Measurements from ENCODE around the gene FADD. TPM values are rescaled to one million over a fixed set of nuclear protein-coding genes. Genes with fewer than 3 reads are reported as not detected.

Gene FADD
- polyA plus RNA-seq, 2 of the 4 experiments (the other 2 are of a cell fraction) = 30.2 to 59.1 TPM

DNA sequence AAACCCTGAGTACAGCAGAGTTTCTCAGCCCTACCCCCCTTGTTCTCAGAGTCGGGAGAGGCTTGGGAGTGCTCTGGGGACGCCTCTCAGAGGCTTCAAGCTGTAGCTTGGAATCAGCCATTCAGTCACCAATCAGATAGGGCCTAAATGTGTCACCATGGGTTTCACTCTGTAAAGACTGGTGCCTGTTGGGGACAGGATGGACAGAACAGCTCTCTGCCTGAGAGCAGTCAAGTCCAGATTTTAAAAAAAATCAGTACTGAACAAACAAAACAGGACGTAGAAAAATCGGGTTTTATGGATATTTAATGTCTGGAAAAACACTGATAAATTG lies 1.3 kb downstream of the FADD start:
- CTCF ChIA-PET = interaction anchor here (1.0 to 16.0 kb wide), 6 partner anchors 8 to 292 kb away, joined by 3 to 233 read pairs (median 6); no protein-coding TSS in a partner anchor
- Histone ChIP-seq H3K4me2 (peak overlapping the region; percentile 92), H3K4me3 (peak overlapping the region; percentile 96), H3K4me1 (peaks cover 28% of the 10 kb centered on the region), H3K27ac (peak overlapping the region; percentile 97), H3K9me3 (no peaks in the 10 kb centered on the region)
- POLR2A ChIA-PET = interaction anchor here (0.5 to 1.4 kb wide), 3 partner anchors 24 to 78 kb away, joined by 3 to 7 read pairs (median 5); partner anchors contain the start of gene PPFIA1
- DNase-seq (ENCODE audit: low read depth in 1 of 2, low spot score in 1 of 2) (no peak), FAIRE-seq (no peak), ATAC-seq (no peak)
- 16% methylated on average over 4 of the region's 4 CpGs for WGBS (ENCODE audit: missing lambda C conversion rate)
- TF ChIP-seq EP300 (IDR thresholded peaks at IDR 0.05) = no peak
- TF ChIP-seq POLR2AphosphoS2 (conservative IDR thresholded peaks at IDR 0.05; ENCODE audit: low read length) = no peak
- no peak for TF ChIP-seq RAD21 (conservative IDR thresholded peaks at IDR 0.05 in 1 of 2, IDR thresholded peaks at IDR 0.05 in 1 of 2)
- no peak for TF ChIP-seq EHF (CRISPR knock-in tag; IDR thresholded peaks at IDR 0.05)
- no peak for TF ChIP-seq TP53 (CRISPR knock-in tag; IDR thresholded peaks at IDR 0.05)
- no peak for TF ChIP-seq ZFP36 (IDR thresholded peaks at IDR 0.05; ENCODE audit: borderline replicate concordance, partially characterized antibody)
- no peak for TF ChIP-seq RNF2 (IDR thresholded peaks at IDR 0.05; ENCODE audit: borderline replicate concordance, low read depth)
- no peak for TF ChIP-seq EHMT2 (IDR thresholded peaks at IDR 0.05; ENCODE audit: low read depth)
- TF ChIP-seq, protein P1, sequence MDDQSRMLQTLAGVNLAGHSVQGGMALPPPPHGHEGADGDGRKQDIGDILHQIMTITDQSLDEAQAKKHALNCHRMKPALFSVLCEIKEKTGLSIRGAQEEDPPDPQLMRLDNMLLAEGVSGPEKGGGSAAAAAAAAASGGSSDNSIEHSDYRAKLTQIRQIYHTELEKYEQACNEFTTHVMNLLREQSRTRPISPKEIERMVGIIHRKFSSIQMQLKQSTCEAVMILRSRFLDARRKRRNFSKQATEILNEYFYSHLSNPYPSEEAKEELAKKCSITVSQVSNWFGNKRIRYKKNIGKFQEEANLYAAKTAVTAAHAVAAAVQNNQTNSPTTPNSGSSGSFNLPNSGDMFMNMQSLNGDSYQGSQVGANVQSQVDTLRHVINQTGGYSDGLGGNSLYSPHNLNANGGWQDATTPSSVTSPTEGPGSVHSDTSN (IDR thresholded peaks at IDR 0.05) = no peak
- TF ChIP-seq, protein P2, sequence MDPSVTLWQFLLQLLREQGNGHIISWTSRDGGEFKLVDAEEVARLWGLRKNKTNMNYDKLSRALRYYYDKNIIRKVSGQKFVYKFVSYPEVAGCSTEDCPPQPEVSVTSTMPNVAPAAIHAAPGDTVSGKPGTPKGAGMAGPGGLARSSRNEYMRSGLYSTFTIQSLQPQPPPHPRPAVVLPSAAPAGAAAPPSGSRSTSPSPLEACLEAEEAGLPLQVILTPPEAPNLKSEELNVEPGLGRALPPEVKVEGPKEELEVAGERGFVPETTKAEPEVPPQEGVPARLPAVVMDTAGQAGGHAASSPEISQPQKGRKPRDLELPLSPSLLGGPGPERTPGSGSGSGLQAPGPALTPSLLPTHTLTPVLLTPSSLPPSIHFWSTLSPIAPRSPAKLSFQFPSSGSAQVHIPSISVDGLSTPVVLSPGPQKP (IDR thresholded peaks at IDR 0.05; ENCODE audit: low read depth, low read length) = no peak
- TF ChIP-seq JUNB (IDR thresholded peaks at IDR 0.05) = no peak
- no peak for TF ChIP-seq HDAC2 (IDR thresholded peaks at IDR 0.05)
- no peak for TF ChIP-seq PHF8 (IDR thresholded peaks at IDR 0.05; ENCODE audit: borderline replicate concordance, low read depth)
- TF ChIP-seq, protein P3, sequence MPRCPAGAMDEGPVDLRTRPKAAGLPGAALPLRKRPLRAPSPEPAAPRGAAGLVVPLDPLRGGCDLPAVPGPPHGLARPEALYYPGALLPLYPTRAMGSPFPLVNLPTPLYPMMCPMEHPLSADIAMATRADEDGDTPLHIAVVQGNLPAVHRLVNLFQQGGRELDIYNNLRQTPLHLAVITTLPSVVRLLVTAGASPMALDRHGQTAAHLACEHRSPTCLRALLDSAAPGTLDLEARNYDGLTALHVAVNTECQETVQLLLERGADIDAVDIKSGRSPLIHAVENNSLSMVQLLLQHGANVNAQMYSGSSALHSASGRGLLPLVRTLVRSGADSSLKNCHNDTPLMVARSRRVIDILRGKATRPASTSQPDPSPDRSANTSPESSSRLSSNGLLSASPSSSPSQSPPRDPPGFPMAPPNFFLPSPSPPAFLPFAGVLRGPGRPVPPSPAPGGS (IDR thresholded peaks at IDR 0.05) = no peak
- TF ChIP-seq JUN (IDR thresholded peaks at IDR 0.05) = no peak
- TF ChIP-seq, protein P4, sequence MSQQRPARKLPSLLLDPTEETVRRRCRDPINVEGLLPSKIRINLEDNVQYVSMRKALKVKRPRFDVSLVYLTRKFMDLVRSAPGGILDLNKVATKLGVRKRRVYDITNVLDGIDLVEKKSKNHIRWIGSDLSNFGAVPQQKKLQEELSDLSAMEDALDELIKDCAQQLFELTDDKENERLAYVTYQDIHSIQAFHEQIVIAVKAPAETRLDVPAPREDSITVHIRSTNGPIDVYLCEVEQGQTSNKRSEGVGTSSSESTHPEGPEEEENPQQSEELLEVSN (IDR thresholded peaks at IDR 0.05; ENCODE audit: borderline replicate concordance, low read depth) = no peak

DNA sequence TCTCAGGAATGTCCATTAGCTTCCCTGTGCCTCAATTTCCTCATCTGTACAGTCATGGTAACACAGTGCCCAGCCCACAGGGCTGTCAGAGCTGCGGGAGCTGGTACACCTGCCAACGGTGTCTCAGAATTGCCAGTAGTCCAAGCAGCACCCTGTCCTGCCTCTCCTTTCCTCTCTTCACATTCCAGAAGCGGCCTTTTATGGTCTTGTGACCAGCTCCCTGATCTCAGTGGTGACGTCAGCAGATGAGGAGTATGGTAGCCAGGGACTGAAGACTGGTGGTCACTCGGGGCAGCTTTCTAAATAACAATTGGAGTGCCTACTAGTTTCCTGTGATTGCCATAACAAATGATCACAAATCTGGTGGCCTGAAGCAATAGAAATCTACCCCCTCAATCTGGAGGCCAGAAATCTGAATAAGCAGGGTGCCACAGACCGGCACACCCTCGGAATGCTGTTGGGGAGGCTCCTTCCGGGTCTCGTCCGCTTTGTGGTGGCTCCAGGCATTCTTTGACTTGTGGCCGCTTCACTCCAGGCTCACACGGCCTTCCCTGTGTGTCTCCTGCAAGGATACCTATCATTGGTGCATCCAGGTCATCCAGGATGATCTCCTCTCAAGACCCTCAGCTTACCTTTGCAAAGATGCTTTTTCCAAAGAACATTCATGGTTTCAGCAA lies 2.1 kb downstream of the FADD start:
- TF ChIP-seq KDM5A (IDR thresholded peaks at IDR 0.05) (no peak), NPAS2 (CRISPR knock-in tag; IDR thresholded peaks at IDR 0.05; ENCODE audit: borderline replicate concordance) (no peak), JUN (IDR thresholded peaks at IDR 0.05) (0 out of 5 replicates have a peak, but pooled peaks of 1 of the 2 experiments have one; percentile 26), POLR2AphosphoS2 (conservative IDR thresholded peaks at IDR 0.05; ENCODE audit: low read length) (no peak), CBX2 (IDR thresholded peaks at IDR 0.05; ENCODE audit: borderline replicate concordance, low read depth) (no peak), PHF8 (IDR thresholded peaks at IDR 0.05; ENCODE audit: borderline replicate concordance, low read depth) (no peak)
- TF ChIP-seq, protein P3 (IDR thresholded peaks at IDR 0.05) = no peak
- TF ChIP-seq, protein P1 (IDR thresholded peaks at IDR 0.05) = no peak
- peaks cover 30% of the 10 kb centered on the region for H3K4me1 ChIP-seq
- no peak for FAIRE-seq
- ChIA-PET POLR2A (interaction anchor here (1.1 to 1.4 kb wide), 2 partner anchors 23 to 66 kb away, joined by 3 to 7 read pairs; partner anchors contain the start of gene PPFIA1), CTCF (interaction anchor here (1.0 to 16.0 kb wide), 8 partner anchors 9 to 293 kb away, joined by 3 to 233 read pairs (median 6); no protein-coding TSS in a partner anchor)
- 89% methylated on average over 12 of the region's 12 CpGs for WGBS (ENCODE audit: missing lambda C conversion rate)
- peak overlapping the region in 1 of 2 experiments; percentile 97; a peak in 2 of 6 replicates for H3K27ac ChIP-seq
- ATAC-seq = no peak
- H3K4me2 ChIP-seq = peak overlapping the region; percentile 92
- peak overlapping the region; percentile 96; the same call in 1 of the 3 replicates for H3K4me3 ChIP-seq
- no peak for DNase-seq (ENCODE audit: low read depth in 1 of 2, low spot score in 1 of 2)
- H3K9me3 ChIP-seq = no peaks in the 10 kb centered on the region

Data from A549 (cell line).